WTC11 (cell line): ENCODE data around the gene CPT1B. TPM values are rescaled to one million over a fixed set of nuclear protein-coding genes. Genes with fewer than 3 reads are reported as not detected.

ENCODE experiments used
- ETV6 ChIP-seq: sonication (generic); formaldehyde crosslinking; IDR thresholded peaks from 2 replicates; pipeline ENCODE4 v1.8.1; 2022; ENCODE audit warnings: mild to moderate bottlenecking, missing genetic modification reagents
- FOXK1 ChIP-seq: sonication (generic); formaldehyde crosslinking; IDR thresholded peaks from 2 replicates; pipeline ENCODE4 v1.8.0; 2022; ENCODE audit warnings: mild to moderate bottlenecking, moderate library complexity, missing genetic modification reagents
- IRF2 ChIP-seq: sonication (generic); formaldehyde crosslinking; IDR thresholded peaks from 2 replicates; pipeline ENCODE4 v1.8.0; 2022; ENCODE audit warnings: low read depth, missing genetic modification reagents, borderline replicate concordance
- MXD4 ChIP-seq: fragments of 250-450 bp; sonication (Bioruptor Pico); IDR thresholded peaks from 2 replicates; pipeline ENCODE4 v1.8.0; 2021; ENCODE audit warnings: mild to moderate bottlenecking, moderate library complexity, borderline replicate concordance
- MYBL2 ChIP-seq: sonication (generic); formaldehyde crosslinking; IDR thresholded peaks from 2 replicates; pipeline ENCODE4 v1.8.1; 2023; ENCODE audit warnings: mild to moderate bottlenecking, moderate library complexity, missing genetic modification reagents
- RELA ChIP-seq: sonication (generic); formaldehyde crosslinking; IDR thresholded peaks from 2 replicates; pipeline ENCODE4 v1.8.1; 2022; ENCODE audit warnings: missing genetic modification reagents, mild to moderate bottlenecking, borderline replicate concordance
- SMAD4 ChIP-seq: sonication (generic); formaldehyde crosslinking; IDR thresholded peaks from 2 replicates; pipeline ENCODE4 v1.8.0; 2022; ENCODE audit warnings: mild to moderate bottlenecking, missing genetic modification reagents
- TEAD1 ChIP-seq: sonication (generic); formaldehyde crosslinking; IDR thresholded peaks from 2 replicates; pipeline ENCODE4 v1.8.0; 2022; ENCODE audit warnings: mild to moderate bottlenecking, missing genetic modification reagents
- ZNF219 ChIP-seq: sonication (generic); formaldehyde crosslinking; IDR thresholded peaks from 2 replicates; pipeline ENCODE4 v1.8.0; 2023; ENCODE audit warnings: missing genetic modification reagents, mild to moderate bottlenecking, borderline replicate concordance
- ZNF317 ChIP-seq: sonication (generic); formaldehyde crosslinking; IDR thresholded peaks from 2 replicates; pipeline ENCODE4 v1.8.1; 2023; ENCODE audit warnings: low read depth, mild to moderate bottlenecking, moderate library complexity, missing genetic modification reagents, borderline replicate concordance
- ZNF423 ChIP-seq: fragments of 250-450 bp; sonication (Bioruptor Pico); IDR thresholded peaks from 2 replicates; pipeline ENCODE4 v2.1.2; 2022; ENCODE audit warnings: mild to moderate bottlenecking, moderate library complexity
- total RNA-seq: library from RNA; stranded (reverse); gene quantifications from 3 replicates; pipeline ENCODE4 v1.2.3, GENCODE V29; 2021
- TF ChIP-seq, protein P1 (sequence below): sonication (generic); formaldehyde crosslinking; IDR thresholded peaks from 2 replicates; pipeline ENCODE4 v1.8.1; 2022; ENCODE audit warnings: low read depth, missing genetic modification reagents, borderline replicate concordance
- TF ChIP-seq, protein P2 (sequence below): fragments of 250-450 bp; sonication (Bioruptor Pico); IDR thresholded peaks from 2 replicates; pipeline ENCODE4 v1.8.0; 2021; ENCODE audit warnings: mild to moderate bottlenecking
- TF ChIP-seq, protein P3 (sequence below): sonication (generic); formaldehyde crosslinking; IDR thresholded peaks from 2 replicates; pipeline ENCODE4 v1.8.0; 2022; ENCODE audit warnings: mild to moderate bottlenecking, missing genetic modification reagents
- TF ChIP-seq, protein P4 (sequence below): sonication (generic); formaldehyde crosslinking; IDR thresholded peaks from 2 replicates; pipeline ENCODE4 v1.8.1; 2023; ENCODE audit warnings: mild to moderate bottlenecking, missing genetic modification reagents, moderate library complexity
- TF ChIP-seq, protein P5 (sequence below): sonication (generic); formaldehyde crosslinking; conservative IDR thresholded peaks from 2 replicates; pipeline ENCODE4 v1.8.1; 2023; ENCODE audit warnings: mild to moderate bottlenecking, low read depth, missing genetic modification reagents, moderate library complexity
- TF ChIP-seq, protein P6 (sequence below): fragments of 250-450 bp; sonication (Bioruptor Pico); IDR thresholded peaks from 2 replicates; pipeline ENCODE4 v1.9.0; 2021; ENCODE audit warnings: moderate library complexity, mild to moderate bottlenecking, inconsistent platforms, borderline replicate concordance
- TF ChIP-seq, protein P7 (sequence below): sonication (generic); formaldehyde crosslinking; IDR thresholded peaks from 2 replicates; pipeline ENCODE4 v1.8.0; 2023; ENCODE audit warnings: missing genetic modification reagents, mild to moderate bottlenecking, borderline replicate concordance
- TF ChIP-seq, protein P8 (sequence below): fragments of 250-450 bp; sonication (Bioruptor Pico); IDR thresholded peaks from 2 replicates; pipeline ENCODE4 v1.9.0; 2021; ENCODE audit warnings: mild to moderate bottlenecking, borderline replicate concordance

Gene CPT1B
- total RNA-seq, 1 experiment from 2014 or later, result 33.7 TPM

DNA sequence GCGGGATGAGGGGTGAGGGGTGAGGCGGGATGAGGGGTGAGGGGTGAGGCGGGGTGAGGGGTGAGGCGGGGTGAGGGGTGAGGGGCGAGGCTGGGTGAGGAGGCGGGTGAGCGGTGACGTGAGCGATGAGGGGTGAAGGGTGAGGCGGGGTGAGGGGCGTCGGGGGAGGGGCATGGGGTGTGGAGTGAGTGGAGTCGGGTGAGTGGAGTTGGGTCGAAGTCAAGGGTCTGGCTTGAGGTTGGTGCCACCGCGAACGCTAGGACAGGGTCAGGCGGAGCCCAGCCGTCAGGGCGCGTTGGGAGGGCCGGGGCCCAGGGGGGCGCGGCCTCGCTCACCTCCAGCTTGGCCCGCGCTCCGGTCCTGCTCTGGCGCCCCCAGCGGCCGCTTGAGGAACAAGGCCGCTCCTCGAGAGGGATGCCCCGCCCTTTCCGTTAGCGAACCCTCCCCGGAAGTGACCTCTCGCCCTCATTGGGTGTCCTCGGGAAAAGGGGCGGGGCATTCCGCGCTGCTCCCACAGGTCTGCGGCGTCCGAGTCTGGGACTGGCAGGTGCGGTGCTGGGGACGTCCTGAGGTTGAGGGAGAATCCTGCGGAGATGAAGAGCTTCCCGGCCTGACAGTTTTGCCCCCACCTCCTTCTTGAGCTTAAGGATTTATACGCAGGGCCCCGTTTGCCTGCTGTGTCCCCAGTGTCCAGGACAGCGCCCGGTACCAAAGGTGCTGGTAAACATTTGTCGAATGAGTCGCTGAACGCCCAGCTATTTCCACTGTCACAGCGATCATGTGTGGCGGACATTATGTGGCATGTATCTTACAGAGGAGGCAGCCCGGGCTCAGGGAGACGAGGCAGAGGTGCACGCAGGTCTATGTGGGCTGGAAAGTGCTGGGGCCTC lies 15.5 kb downstream of the CPT1B start, which contains the start of gene SYCE3 (continued):
- TF ChIP-seq IRF2, result no peak
- TF ChIP-seq, protein P1, sequence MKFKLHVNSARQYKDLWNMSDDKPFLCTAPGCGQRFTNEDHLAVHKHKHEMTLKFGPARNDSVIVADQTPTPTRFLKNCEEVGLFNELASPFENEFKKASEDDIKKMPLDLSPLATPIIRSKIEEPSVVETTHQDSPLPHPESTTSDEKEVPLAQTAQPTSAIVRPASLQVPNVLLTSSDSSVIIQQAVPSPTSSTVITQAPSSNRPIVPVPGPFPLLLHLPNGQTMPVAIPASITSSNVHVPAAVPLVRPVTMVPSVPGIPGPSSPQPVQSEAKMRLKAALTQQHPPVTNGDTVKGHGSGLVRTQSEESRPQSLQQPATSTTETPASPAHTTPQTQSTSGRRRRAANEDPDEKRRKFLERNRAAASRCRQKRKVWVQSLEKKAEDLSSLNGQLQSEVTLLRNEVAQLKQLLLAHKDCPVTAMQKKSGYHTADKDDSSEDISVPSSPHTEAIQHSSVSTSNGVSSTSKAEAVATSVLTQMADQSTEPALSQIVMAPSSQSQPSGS, result no peak
- TF ChIP-seq, protein P2, sequence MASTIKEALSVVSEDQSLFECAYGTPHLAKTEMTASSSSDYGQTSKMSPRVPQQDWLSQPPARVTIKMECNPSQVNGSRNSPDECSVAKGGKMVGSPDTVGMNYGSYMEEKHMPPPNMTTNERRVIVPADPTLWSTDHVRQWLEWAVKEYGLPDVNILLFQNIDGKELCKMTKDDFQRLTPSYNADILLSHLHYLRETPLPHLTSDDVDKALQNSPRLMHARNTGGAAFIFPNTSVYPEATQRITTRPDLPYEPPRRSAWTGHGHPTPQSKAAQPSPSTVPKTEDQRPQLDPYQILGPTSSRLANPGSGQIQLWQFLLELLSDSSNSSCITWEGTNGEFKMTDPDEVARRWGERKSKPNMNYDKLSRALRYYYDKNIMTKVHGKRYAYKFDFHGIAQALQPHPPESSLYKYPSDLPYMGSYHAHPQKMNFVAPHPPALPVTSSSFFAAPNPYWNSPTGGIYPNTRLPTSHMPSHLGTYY (CRISPR knock-in tag), result no peak
- TF ChIP-seq, protein P3, sequence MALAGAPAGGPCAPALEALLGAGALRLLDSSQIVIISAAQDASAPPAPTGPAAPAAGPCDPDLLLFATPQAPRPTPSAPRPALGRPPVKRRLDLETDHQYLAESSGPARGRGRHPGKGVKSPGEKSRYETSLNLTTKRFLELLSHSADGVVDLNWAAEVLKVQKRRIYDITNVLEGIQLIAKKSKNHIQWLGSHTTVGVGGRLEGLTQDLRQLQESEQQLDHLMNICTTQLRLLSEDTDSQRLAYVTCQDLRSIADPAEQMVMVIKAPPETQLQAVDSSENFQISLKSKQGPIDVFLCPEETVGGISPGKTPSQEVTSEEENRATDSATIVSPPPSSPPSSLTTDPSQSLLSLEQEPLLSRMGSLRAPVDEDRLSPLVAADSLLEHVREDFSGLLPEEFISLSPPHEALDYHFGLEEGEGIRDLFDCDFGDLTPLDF (CRISPR knock-in tag), result no peak
- TF ChIP-seq TEAD1 (CRISPR knock-in tag), result no peak
- no peak for TF ChIP-seq RELA (CRISPR knock-in tag)
- TF ChIP-seq ZNF423 (CRISPR knock-in tag), result no peak
- TF ChIP-seq, protein P4, sequence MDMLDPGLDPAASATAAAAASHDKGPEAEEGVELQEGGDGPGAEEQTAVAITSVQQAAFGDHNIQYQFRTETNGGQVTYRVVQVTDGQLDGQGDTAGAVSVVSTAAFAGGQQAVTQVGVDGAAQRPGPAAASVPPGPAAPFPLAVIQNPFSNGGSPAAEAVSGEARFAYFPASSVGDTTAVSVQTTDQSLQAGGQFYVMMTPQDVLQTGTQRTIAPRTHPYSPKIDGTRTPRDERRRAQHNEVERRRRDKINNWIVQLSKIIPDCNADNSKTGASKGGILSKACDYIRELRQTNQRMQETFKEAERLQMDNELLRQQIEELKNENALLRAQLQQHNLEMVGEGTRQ, result 0 out of 2 replicates have a peak, but pooled peaks have one; percentile 17
- TF ChIP-seq ZNF219, result no peak
- 0 out of 2 replicates have a peak, but pooled peaks have one; percentile 56 for TF ChIP-seq MYBL2
- TF ChIP-seq, protein P5, sequence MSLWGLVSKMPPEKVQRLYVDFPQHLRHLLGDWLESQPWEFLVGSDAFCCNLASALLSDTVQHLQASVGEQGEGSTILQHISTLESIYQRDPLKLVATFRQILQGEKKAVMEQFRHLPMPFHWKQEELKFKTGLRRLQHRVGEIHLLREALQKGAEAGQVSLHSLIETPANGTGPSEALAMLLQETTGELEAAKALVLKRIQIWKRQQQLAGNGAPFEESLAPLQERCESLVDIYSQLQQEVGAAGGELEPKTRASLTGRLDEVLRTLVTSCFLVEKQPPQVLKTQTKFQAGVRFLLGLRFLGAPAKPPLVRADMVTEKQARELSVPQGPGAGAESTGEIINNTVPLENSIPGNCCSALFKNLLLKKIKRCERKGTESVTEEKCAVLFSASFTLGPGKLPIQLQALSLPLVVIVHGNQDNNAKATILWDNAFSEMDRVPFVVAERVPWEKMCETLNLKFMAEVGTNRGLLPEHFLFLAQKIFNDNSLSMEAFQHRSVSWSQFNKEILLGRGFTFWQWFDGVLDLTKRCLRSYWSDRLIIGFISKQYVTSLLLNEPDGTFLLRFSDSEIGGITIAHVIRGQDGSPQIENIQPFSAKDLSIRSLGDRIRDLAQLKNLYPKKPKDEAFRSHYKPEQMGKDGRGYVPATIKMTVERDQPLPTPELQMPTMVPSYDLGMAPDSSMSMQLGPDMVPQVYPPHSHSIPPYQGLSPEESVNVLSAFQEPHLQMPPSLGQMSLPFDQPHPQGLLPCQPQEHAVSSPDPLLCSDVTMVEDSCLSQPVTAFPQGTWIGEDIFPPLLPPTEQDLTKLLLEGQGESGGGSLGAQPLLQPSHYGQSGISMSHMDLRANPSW (CRISPR knock-in tag), result no peak
- TF ChIP-seq, protein P6, sequence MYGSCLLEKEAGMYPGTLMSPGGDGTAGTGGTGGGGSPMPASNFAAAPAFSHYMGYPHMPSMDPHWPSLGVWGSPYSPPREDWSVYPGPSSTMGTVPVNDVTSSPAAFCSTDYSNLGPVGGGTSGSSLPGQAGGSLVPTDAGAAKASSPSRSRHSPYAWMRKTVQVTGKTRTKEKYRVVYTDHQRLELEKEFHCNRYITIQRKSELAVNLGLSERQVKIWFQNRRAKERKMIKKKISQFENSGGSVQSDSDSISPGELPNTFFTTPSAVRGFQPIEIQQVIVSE (CRISPR knock-in tag), result no peak
- no peak for TF ChIP-seq MXD4 (CRISPR knock-in tag)
- no peak for TF ChIP-seq ZNF317 (CRISPR knock-in tag)
- TF ChIP-seq SMAD4, result no peak
- TF ChIP-seq FOXK1, result no peak
- TF ChIP-seq, protein P7, sequence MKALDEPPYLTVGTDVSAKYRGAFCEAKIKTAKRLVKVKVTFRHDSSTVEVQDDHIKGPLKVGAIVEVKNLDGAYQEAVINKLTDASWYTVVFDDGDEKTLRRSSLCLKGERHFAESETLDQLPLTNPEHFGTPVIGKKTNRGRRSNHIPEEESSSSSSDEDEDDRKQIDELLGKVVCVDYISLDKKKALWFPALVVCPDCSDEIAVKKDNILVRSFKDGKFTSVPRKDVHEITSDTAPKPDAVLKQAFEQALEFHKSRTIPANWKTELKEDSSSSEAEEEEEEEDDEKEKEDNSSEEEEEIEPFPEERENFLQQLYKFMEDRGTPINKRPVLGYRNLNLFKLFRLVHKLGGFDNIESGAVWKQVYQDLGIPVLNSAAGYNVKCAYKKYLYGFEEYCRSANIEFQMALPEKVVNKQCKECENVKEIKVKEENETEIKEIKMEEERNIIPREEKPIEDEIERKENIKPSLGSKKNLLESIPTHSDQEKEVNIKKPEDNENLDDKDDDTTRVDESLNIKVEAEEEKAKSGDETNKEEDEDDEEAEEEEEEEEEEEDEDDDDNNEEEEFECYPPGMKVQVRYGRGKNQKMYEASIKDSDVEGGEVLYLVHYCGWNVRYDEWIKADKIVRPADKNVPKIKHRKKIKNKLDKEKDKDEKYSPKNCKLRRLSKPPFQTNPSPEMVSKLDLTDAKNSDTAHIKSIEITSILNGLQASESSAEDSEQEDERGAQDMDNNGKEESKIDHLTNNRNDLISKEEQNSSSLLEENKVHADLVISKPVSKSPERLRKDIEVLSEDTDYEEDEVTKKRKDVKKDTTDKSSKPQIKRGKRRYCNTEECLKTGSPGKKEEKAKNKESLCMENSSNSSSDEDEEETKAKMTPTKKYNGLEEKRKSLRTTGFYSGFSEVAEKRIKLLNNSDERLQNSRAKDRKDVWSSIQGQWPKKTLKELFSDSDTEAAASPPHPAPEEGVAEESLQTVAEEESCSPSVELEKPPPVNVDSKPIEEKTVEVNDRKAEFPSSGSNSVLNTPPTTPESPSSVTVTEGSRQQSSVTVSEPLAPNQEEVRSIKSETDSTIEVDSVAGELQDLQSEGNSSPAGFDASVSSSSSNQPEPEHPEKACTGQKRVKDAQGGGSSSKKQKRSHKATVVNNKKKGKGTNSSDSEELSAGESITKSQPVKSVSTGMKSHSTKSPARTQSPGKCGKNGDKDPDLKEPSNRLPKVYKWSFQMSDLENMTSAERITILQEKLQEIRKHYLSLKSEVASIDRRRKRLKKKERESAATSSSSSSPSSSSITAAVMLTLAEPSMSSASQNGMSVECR (CRISPR knock-in tag), result no peak
- TF ChIP-seq, protein P8, sequence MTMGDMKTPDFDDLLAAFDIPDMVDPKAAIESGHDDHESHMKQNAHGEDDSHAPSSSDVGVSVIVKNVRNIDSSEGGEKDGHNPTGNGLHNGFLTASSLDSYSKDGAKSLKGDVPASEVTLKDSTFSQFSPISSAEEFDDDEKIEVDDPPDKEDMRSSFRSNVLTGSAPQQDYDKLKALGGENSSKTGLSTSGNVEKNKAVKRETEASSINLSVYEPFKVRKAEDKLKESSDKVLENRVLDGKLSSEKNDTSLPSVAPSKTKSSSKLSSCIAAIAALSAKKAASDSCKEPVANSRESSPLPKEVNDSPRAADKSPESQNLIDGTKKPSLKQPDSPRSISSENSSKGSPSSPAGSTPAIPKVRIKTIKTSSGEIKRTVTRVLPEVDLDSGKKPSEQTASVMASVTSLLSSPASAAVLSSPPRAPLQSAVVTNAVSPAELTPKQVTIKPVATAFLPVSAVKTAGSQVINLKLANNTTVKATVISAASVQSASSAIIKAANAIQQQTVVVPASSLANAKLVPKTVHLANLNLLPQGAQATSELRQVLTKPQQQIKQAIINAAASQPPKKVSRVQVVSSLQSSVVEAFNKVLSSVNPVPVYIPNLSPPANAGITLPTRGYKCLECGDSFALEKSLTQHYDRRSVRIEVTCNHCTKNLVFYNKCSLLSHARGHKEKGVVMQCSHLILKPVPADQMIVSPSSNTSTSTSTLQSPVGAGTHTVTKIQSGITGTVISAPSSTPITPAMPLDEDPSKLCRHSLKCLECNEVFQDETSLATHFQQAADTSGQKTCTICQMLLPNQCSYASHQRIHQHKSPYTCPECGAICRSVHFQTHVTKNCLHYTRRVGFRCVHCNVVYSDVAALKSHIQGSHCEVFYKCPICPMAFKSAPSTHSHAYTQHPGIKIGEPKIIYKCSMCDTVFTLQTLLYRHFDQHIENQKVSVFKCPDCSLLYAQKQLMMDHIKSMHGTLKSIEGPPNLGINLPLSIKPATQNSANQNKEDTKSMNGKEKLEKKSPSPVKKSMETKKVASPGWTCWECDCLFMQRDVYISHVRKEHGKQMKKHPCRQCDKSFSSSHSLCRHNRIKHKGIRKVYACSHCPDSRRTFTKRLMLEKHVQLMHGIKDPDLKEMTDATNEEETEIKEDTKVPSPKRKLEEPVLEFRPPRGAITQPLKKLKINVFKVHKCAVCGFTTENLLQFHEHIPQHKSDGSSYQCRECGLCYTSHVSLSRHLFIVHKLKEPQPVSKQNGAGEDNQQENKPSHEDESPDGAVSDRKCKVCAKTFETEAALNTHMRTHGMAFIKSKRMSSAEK (CRISPR knock-in tag), result no peak
- 0 out of 2 replicates have a peak, but pooled peaks have one; percentile 62 for TF ChIP-seq ETV6
